ENCODE results near the gene PHC3.
A peak's percentile ranks its signal among the peaks of the same experiment; 100 is the strongest.

The PHC3 gene, protein sequence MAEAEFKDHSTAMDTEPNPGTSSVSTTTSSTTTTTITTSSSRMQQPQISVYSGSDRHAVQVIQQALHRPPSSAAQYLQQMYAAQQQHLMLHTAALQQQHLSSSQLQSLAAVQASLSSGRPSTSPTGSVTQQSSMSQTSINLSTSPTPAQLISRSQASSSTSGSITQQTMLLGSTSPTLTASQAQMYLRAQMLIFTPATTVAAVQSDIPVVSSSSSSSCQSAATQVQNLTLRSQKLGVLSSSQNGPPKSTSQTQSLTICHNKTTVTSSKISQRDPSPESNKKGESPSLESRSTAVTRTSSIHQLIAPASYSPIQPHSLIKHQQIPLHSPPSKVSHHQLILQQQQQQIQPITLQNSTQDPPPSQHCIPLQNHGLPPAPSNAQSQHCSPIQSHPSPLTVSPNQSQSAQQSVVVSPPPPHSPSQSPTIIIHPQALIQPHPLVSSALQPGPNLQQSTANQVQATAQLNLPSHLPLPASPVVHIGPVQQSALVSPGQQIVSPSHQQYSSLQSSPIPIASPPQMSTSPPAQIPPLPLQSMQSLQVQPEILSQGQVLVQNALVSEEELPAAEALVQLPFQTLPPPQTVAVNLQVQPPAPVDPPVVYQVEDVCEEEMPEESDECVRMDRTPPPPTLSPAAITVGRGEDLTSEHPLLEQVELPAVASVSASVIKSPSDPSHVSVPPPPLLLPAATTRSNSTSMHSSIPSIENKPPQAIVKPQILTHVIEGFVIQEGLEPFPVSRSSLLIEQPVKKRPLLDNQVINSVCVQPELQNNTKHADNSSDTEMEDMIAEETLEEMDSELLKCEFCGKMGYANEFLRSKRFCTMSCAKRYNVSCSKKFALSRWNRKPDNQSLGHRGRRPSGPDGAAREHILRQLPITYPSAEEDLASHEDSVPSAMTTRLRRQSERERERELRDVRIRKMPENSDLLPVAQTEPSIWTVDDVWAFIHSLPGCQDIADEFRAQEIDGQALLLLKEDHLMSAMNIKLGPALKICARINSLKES

DNA sequence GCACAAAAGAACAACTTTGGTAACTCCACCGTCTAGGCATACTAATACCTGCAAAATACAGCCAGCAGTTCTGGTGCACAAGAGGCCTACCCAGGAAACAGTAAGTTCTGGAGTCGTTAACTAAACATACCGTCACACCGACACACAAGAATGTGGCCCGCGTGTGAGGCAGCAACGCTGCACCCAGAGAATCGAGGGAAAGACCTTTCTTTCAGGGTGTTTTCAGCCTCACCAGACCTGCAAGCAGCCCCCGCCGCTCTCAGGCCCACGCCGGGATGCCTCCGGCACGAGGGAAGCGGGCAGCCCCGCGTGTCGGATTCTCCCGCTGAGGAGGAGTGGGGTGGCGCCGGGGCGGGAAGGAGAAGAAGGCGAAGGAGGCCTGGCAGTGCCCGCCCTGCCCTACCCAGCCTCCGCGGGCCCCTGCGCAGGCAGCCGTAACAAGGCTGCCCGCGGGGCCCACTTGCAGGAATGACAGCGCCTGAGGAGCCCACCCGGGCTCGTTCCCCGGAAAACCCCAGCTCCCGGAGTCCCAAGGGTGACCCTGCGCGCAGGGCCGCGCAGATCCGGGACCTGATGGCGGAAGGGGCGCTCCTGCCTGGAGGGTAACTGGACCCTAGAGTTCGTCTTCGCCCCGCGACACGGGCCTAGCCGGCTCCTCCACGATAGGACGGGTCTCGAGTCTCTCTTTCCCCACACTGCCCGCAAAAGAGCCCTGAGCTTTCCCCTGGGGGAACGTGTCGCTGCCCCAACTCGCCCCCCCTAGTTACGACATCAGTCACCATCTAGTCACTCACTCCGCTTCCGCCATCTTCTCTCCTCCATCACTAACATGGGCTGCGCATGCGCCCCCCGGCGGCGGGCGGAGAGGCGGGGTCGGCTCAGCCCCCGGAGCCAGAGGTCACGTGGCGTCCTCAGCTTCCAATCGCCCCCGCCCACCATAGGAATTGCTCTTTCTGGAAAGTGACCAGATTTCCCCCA lies at the start of gene PHC3:
Gene PHC3, minus strand, starts transcription at position 826 of the 978 bp plus-strand sequence. Its CDS starts 18 bp downstream, at position 808.
- Histone ChIP-seq H3K4me1 (ENCODE audit: control insufficient read depth, insufficient read depth, low read length) (peaks cover 12% of the 10 kb centered on the region), H3K27ac (ENCODE audit: low read depth, low read length) (peak within 1 kb of the TSS; percentile 97), H3K36me3 (ENCODE audit: control insufficient read depth, insufficient read depth, low read length) (peaks cover 2% of the 10 kb centered on the region), H3K9ac (ENCODE audit: low read length) (peak within 1 kb of the TSS; percentile 99), H3K4me3 (ENCODE audit: low read length) (peak within 1 kb of the TSS; percentile 97), H3K27me3 (ENCODE audit: control insufficient read depth, insufficient read depth, low read length) (no peaks in the 10 kb centered on the region)

- Histone ChIP-seq H3K9ac (ENCODE audit: low read length) (no peak overlapping the region), H3K27ac (ENCODE audit: low read depth, low read length) (no peak overlapping the region), H3K4me3 (ENCODE audit: low read length) (no peak overlapping the region), H3K4me1 (ENCODE audit: control insufficient read depth, insufficient read depth, low read length) (no peaks in the 10 kb centered on the region), H3K27me3 (ENCODE audit: control insufficient read depth, insufficient read depth, low read length) (no peaks in the 10 kb centered on the region), H3K36me3 (ENCODE audit: control insufficient read depth, insufficient read depth, low read length) (no peaks in the 10 kb centered on the region)
Measured at GRCh38 chr3:170228093-170228766, 46.7 kb upstream of the PHC3 start.

- no peaks in the 10 kb centered on the region for H3K4me1 ChIP-seq (ENCODE audit: control insufficient read depth, insufficient read depth, low read length)
- H3K4me3 ChIP-seq (ENCODE audit: low read length) = no peak overlapping the region
Measured at GRCh38 chr3:170226426-170226960, 45.0 kb upstream of the PHC3 start.

DNA sequence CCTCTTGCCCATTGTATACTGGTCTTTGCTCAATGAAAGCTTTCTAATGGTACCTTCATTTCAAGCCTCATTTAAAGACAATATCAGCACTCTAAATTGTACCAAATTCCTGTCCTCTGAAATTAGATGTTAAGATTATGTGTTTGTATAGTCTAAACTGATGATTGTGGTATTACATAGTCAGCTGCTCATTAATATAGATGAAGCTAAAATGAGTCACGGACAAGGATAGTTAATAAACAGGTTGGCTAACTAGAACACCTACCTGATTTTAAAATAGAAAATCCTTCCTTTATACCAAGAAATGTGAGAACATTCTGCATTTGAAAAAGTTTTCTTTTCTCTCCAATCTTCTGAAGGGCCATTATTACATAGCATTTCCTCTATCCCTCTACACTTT lies 43.6 kb upstream of the PHC3 start:
- Histone ChIP-seq H3K4me3 (ENCODE audit: low read length) (no peak overlapping the region), H3K4me1 (ENCODE audit: control insufficient read depth, insufficient read depth, low read length) (no peaks in the 10 kb centered on the region), H3K27ac (ENCODE audit: low read depth, low read length) (no peak overlapping the region), H3K36me3 (ENCODE audit: control insufficient read depth, insufficient read depth, low read length) (no peaks in the 10 kb centered on the region), H3K27me3 (ENCODE audit: control insufficient read depth, insufficient read depth, low read length) (no peaks in the 10 kb centered on the region), H3K9ac (ENCODE audit: low read length) (no peak overlapping the region)

More at GRCh38 chr3:170226426-170226960, 45.0 kb upstream of the PHC3 start:
- Histone ChIP-seq H3K9ac (ENCODE audit: low read length) (no peak overlapping the region), H3K27ac (ENCODE audit: low read depth, low read length) (no peak overlapping the region), H3K36me3 (ENCODE audit: control insufficient read depth, insufficient read depth, low read length) (no peaks in the 10 kb centered on the region), H3K27me3 (ENCODE audit: control insufficient read depth, insufficient read depth, low read length) (no peaks in the 10 kb centered on the region)

GRCh38 chr3:170222647-170223541 lies 41.4 kb upstream of the PHC3 start:
- Histone ChIP-seq H3K4me3 (ENCODE audit: low read length) (peak overlapping the region; percentile 80), H3K27me3 (ENCODE audit: control insufficient read depth, insufficient read depth, low read length) (no peaks in the 10 kb centered on the region), H3K27ac (ENCODE audit: low read depth, low read length) (peak overlapping the region; percentile 96), H3K36me3 (ENCODE audit: control insufficient read depth, insufficient read depth, low read length) (no peaks in the 10 kb centered on the region), H3K4me1 (ENCODE audit: control insufficient read depth, insufficient read depth, low read length) (no peaks in the 10 kb centered on the region), H3K9ac (ENCODE audit: low read length) (peak overlapping the region; percentile 21)

DNA sequence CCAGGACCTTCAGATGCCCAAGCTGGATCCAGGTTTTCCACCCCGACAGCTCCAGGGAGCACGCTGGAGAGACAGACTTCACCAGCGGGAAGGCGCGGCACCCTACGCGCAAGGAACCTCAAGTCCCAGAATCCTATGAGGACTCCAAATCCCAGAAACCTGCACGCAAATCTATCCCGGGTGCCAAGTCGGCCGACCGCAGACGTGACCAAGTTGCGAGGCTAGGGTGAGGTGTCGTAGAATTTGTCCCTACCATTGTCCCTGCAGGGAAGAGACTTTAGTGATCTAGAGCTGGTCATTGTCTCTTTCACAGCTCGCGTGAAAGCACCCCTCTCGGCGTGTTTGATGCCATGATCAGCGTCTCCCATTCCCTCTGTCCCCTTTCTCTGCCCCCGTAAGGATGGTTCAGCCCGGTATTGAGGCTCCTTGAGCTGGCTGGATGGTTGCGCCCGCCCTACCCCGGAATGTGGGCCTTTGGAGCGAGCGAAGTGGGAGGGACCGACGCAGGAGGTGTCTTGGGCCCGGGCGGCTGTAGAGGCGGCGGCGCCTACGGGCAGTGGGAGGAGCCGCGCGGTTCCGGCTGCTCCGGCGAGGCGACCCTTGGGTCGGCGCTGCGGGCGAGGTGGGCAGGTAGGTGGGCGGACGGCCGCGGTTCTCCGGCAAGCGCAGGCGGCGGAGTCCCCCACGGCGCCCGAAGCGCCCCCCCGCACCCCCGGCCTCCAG lies 40.6 kb upstream of the PHC3 start, which contains the start of gene PRKCI:
Gene PRKCI, plus strand, starts transcription at position 501 of the 723 bp plus-strand sequence. CDS start 246 bp downstream, outside the sequence.
- peak within 1 kb of the TSS; percentile 96 for H3K27ac ChIP-seq (ENCODE audit: low read depth, low read length)
- H3K4me3 ChIP-seq (ENCODE audit: low read length) = peak within 1 kb of the TSS; percentile 80
- no peaks in the 10 kb centered on the region for H3K4me1 ChIP-seq (ENCODE audit: control insufficient read depth, insufficient read depth, low read length)
- no peaks in the 10 kb centered on the region for H3K36me3 ChIP-seq (ENCODE audit: control insufficient read depth, insufficient read depth, low read length)
- no peaks in the 10 kb centered on the region for H3K27me3 ChIP-seq (ENCODE audit: control insufficient read depth, insufficient read depth, low read length)
- peak within 1 kb of the TSS; percentile 99 for H3K9ac ChIP-seq (ENCODE audit: low read length)

DNA sequence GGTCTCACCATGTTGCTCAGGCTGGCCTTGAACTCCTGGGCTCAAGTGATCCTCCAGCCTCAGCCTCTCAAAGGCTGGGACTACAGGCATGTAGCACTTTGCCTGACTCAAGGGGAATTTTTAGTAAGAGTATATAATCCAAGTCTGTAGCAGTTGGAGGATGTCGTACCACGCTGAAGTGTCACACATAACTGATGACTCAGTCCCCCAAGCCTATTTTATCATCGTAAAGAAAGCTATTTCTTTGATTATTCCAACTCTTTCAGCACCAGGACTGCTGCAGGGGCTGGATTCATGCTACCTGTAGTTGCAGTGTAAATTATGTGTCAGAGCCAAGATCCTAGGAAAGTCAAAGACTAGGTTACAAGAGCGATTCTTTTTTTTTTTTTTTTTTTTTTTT lies 39.3 kb upstream of the PHC3 start:
- Histone ChIP-seq H3K27me3 (ENCODE audit: control insufficient read depth, insufficient read depth, low read length) (no peaks in the 10 kb centered on the region), H3K36me3 (ENCODE audit: control insufficient read depth, insufficient read depth, low read length) (no peaks in the 10 kb centered on the region), H3K9ac (ENCODE audit: low read length) (no peak overlapping the region), H3K27ac (ENCODE audit: low read depth, low read length) (no peak overlapping the region), H3K4me3 (ENCODE audit: low read length) (no peak overlapping the region), H3K4me1 (ENCODE audit: control insufficient read depth, insufficient read depth, low read length) (no peaks in the 10 kb centered on the region)

- Histone ChIP-seq H3K4me1 (ENCODE audit: control insufficient read depth, insufficient read depth, low read length) (no peaks in the 10 kb centered on the region), H3K36me3 (ENCODE audit: control insufficient read depth, insufficient read depth, low read length) (no peaks in the 10 kb centered on the region), H3K9ac (ENCODE audit: low read length) (no peak overlapping the region), H3K27me3 (ENCODE audit: control insufficient read depth, insufficient read depth, low read length) (no peaks in the 10 kb centered on the region), H3K4me3 (ENCODE audit: low read length) (no peak overlapping the region), H3K27ac (ENCODE audit: low read depth, low read length) (no peak overlapping the region)
Measured at GRCh38 chr3:170219850-170220249, 38.3 kb upstream of the PHC3 start.

GRCh38 chr3:170211668-170212067 lies 30.1 kb upstream of the PHC3 start:
- Histone ChIP-seq H3K36me3 (ENCODE audit: control insufficient read depth, insufficient read depth, low read length) (no peaks in the 10 kb centered on the region), H3K27ac (ENCODE audit: low read depth, low read length) (no peak overlapping the region), H3K4me1 (ENCODE audit: control insufficient read depth, insufficient read depth, low read length) (no peaks in the 10 kb centered on the region), H3K27me3 (ENCODE audit: control insufficient read depth, insufficient read depth, low read length) (no peaks in the 10 kb centered on the region), H3K4me3 (ENCODE audit: low read length) (no peak overlapping the region), H3K9ac (ENCODE audit: low read length) (no peak overlapping the region)

GRCh38 chr3:170207717-170208116 lies 26.2 kb upstream of the PHC3 start:
- H3K27me3 ChIP-seq (ENCODE audit: control insufficient read depth, insufficient read depth, low read length) = no peaks in the 10 kb centered on the region
- H3K27ac ChIP-seq (ENCODE audit: low read depth, low read length) = no peak overlapping the region
- H3K36me3 ChIP-seq (ENCODE audit: control insufficient read depth, insufficient read depth, low read length) = no peaks in the 10 kb centered on the region
- no peak overlapping the region for H3K9ac ChIP-seq (ENCODE audit: low read length)
- H3K4me1 ChIP-seq (ENCODE audit: control insufficient read depth, insufficient read depth, low read length) = no peaks in the 10 kb centered on the region
- H3K4me3 ChIP-seq (ENCODE audit: low read length) = no peak overlapping the region

All from rectal smooth muscle tissue (tissue), 1 donor.